Fibroblast of lung (primary cell): ENCODE measurements around the gene NFATC2. TPM values are rescaled to one million over a fixed set of nuclear protein-coding genes. Genes with fewer than 3 reads are reported as not detected.

ENCODE experiments used
- DNase-seq, 2 donors: peaks; one replicate each; pipeline versions ENCODE4 v3.0.0 to v3.0.0-alpha.2; 2010; ENCODE audit warnings: low read depth in 2 of 2
- H2AFZ ChIP-seq: 2 replicates; pipeline ENCODE4 v1.5.1; 2012; ENCODE audit warnings: low read length, control low read depth, inconsistent platforms
- H3K27ac ChIP-seq: 2 replicates; pipeline ENCODE4 v1.5.1; 2011; ENCODE audit warnings: low read length, control low read depth; ENCODE audit not compliant: insufficient read depth
- H3K27me3 ChIP-seq: 2 replicates; pipeline ENCODE4 v1.5.1; 2011; ENCODE audit warnings: mild to moderate bottlenecking, low read length; ENCODE audit not compliant: control insufficient read depth, insufficient read depth
- H3K36me3 ChIP-seq: 2 replicates; pipeline ENCODE4 v1.5.1; 2011; ENCODE audit warnings: low read length; ENCODE audit not compliant: control insufficient read depth, insufficient read depth
- H3K4me1 ChIP-seq: 2 replicates; pipeline ENCODE4 v1.5.1; 2011; ENCODE audit warnings: low read length; ENCODE audit not compliant: control insufficient read depth, insufficient read depth; ENCODE audit errors: extremely low read depth
- H3K4me2 ChIP-seq: 2 replicates; pipeline ENCODE4 v1.5.1; 2011; ENCODE audit warnings: low read length, control low read depth; ENCODE audit not compliant: insufficient read depth; ENCODE audit errors: extremely low read depth
- H3K4me3 ChIP-seq, 4 experiments: fragments of 200-600 bp in 1 of 4; sonication (generic) in 1 of 4; replicated peaks in 1 of 4; 2 replicates each; pipeline ENCODE4 v1.5.1; 2011 to 2016; ENCODE audit warnings: low read length in 4 of 4, low read depth in 3 of 4, mild to moderate bottlenecking in 3 of 4, control low read depth in 2 of 4, inconsistent platforms in 1 of 4, mixed read lengths in 1 of 4; ENCODE audit not compliant: insufficient read depth in 1 of 4; ENCODE audit errors: control extremely low read depth in 1 of 4
- H3K79me2 ChIP-seq: 2 replicates; pipeline ENCODE4 v1.5.1; 2012; ENCODE audit warnings: mild to moderate bottlenecking, low read length, inconsistent platforms; ENCODE audit not compliant: control insufficient read depth, insufficient read depth
- H3K9ac ChIP-seq: 2 replicates; pipeline ENCODE4 v1.5.1; 2011; ENCODE audit warnings: mild to moderate bottlenecking, low read length, control low read depth; ENCODE audit not compliant: insufficient read depth
- H3K9me3 ChIP-seq: 2 replicates; pipeline ENCODE4 v1.5.1; 2012; ENCODE audit warnings: low read depth, low read length; ENCODE audit not compliant: control insufficient read depth, insufficient read depth
- H4K20me1 ChIP-seq: 2 replicates; pipeline ENCODE4 v1.5.1; 2011; ENCODE audit warnings: low read length; ENCODE audit not compliant: control insufficient read depth, insufficient read depth; ENCODE audit errors: extremely low read depth
- CTCF ChIP-seq, 2 donors: IDR thresholded peaks in 1 of 2; conservative IDR thresholded peaks in 1 of 2; 1 replicate in 1 of 2; 2 replicates in 1 of 2; pipeline ENCODE4 v1.5.1; 2011 to 2012; ENCODE audit warnings: low read length in 2 of 2, control low read depth in 1 of 2, inconsistent platforms in 1 of 2, low read depth in 1 of 2, mild to moderate bottlenecking in 1 of 2
- EZH2 ChIP-seq: IDR thresholded peaks from 2 replicates; pipeline ENCODE4 v1.5.1; 2012; ENCODE audit warnings: low read length, control low read depth, mild to moderate bottlenecking; ENCODE audit errors: missing control alignments
- polyA plus RNA-seq, 2 donors: library from polyadenylated mRNA; depleted of rRNA in 1 of 2; stranded (reverse) in 1 of 2; unstranded in 1 of 2; fragments of >200 nt; gene quantifications; 2 replicates each; pipeline ENCODE4 v1.2.1, GENCODE V29; 2011 to 2012; ENCODE audit warnings: missing spikeins in 1 of 2
- total RNA-seq: library from RNA; depleted of rRNA; stranded (reverse); fragments of >200 nt; gene quantifications from 2 replicates; pipeline ENCODE4 v1.2.1, GENCODE V29; 2014

Gene NFATC2
- total and polyA plus RNA-seq, 2 donors (not counting 1 experiment from before 2014, with no cell fraction given), result 0.50 to 1.2 TPM

GRCh38 chr20:51398552-51398951, 144.0 kb downstream of the NFATC2 start:
- Histone ChIP-seq H3K27me3 (no peaks in the 10 kb centered on the region), H3K36me3 (no peaks in the 10 kb centered on the region), H3K9ac (no peak overlapping the region), H3K27ac (no peak overlapping the region), H4K20me1 (no peaks in the 10 kb centered on the region), H3K79me2 (no peaks in the 10 kb centered on the region), H3K9me3 (no peaks in the 10 kb centered on the region), H3K4me2 (no peak overlapping the region), H3K4me3 (no peak overlapping the region), H2AFZ (no peak overlapping the region), H3K4me1 (no peaks in the 10 kb centered on the region)
- TF ChIP-seq CTCF (conservative IDR thresholded peaks at IDR 0.05 in 1 of 2, IDR thresholded peaks at IDR 0.05 in 1 of 2; ENCODE audit: low read depth in 1 of 2, low read length in 2 of 2) (no peak), EZH2 (no peak)
- no peak for DNase-seq

- Histone ChIP-seq H3K27me3 (no peaks in the 10 kb centered on the region), H3K36me3 (no peaks in the 10 kb centered on the region), H3K27ac (no peak overlapping the region), H3K9ac (no peak overlapping the region), H3K79me2 (no peaks in the 10 kb centered on the region), H3K9me3 (no peaks in the 10 kb centered on the region), H3K4me1 (no peaks in the 10 kb centered on the region), H4K20me1 (no peaks in the 10 kb centered on the region), H3K4me2 (no peak overlapping the region), H3K4me3 (no peak overlapping the region), H2AFZ (no peak overlapping the region)
- no peak for TF ChIP-seq CTCF (conservative IDR thresholded peaks at IDR 0.05 in 1 of 2, IDR thresholded peaks at IDR 0.05 in 1 of 2; ENCODE audit: low read depth in 1 of 2, low read length in 2 of 2)
- TF ChIP-seq EZH2, result no peak
- no peak for DNase-seq
Observed at GRCh38 chr20:51398083-51398482, 144.4 kb downstream of the NFATC2 start.

- Histone ChIP-seq H3K79me2 (no peaks in the 10 kb centered on the region), H3K4me1 (no peaks in the 10 kb centered on the region), H3K9me3 (no peaks in the 10 kb centered on the region), H3K9ac (no peak overlapping the region), H4K20me1 (no peaks in the 10 kb centered on the region), H3K4me2 (no peak overlapping the region), H2AFZ (no peak overlapping the region), H3K27ac (no peak overlapping the region), H3K36me3 (no peaks in the 10 kb centered on the region), H3K27me3 (no peaks in the 10 kb centered on the region), H3K4me3 (no peak overlapping the region)
- TF ChIP-seq CTCF (conservative IDR thresholded peaks at IDR 0.05 in 1 of 2, IDR thresholded peaks at IDR 0.05 in 1 of 2; ENCODE audit: low read depth in 1 of 2, low read length in 2 of 2) (no peak), EZH2 (no peak)
- no peak for DNase-seq
Observed at GRCh38 chr20:51397137-51397536, 145.4 kb downstream of the NFATC2 start.
